ENCODE data around the gene RIPK4.

DNA sequence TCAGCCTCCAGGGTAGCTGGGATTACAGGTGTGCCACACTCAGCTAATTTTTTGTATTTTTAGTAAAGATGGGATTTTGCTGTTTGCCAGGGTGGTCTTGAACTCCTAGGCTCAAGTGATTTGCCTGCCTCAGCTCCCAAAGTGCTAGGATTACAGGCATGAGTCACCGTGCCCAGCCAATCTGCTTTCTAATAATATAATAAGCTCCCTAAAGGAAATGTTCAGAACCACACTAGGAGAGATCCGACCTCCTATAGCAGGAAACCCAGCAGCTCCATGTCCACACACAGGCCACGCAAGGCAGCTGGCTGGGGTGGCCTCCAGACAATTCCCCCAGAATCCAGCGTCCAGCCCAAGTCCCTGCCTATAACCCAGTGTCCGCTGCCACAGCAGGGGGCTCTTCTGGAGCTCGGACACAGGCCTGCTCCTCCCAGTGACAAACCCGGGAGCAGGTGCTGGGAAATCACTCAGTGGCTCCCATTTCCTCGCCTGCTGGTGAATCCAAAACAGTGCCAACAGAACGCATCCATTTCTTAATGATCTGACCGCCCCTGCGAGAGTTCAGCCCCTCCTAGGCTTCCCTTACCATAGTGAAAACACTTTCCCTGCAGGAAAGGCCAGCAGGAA, 7.5 kb downstream of the RIPK4 start:
- TF ChIP-seq CTCF (IDR thresholded peaks at IDR 0.05) (no peak), POLR2A (IDR thresholded peaks at IDR 0.05) (no peak)

Measured in ovary (tissue), 3 donors.